BJ (cell line): ENCODE data around the gene RBPJ. TPM values are rescaled to one million over a fixed set of nuclear protein-coding genes. Genes with fewer than 3 reads are reported as not detected.

Experiments
- CTCF ChIA-PET: fragments of 350-600 bp; formaldehyde crosslinking; extraction: SDS; loops from one replicate; lab custom pipeline; 2021; ENCODE audit warnings: antibody characterized with exemption, inconsistent platforms; lab: Yijun Ruan, JAX
- POLR2A ChIA-PET: fragments of 300-600 bp; sonication (Branson Sonifier 250); formaldehyde crosslinking; extraction: SDS; loops from one replicate; lab custom pipeline; 2021; ENCODE audit warnings: antibody characterized with exemption; lab: Charles Lee
- DNase-seq: peaks from one replicate; pipeline ENCODE4 v3.0.0-alpha.2; 2011; ENCODE audit warnings: low read depth
- H3K27me3 ChIP-seq: 2 replicates; pipeline ENCODE4 v1.6.0; 2011; ENCODE audit warnings: low read length; ENCODE audit not compliant: control insufficient read depth, insufficient read depth
- H3K36me3 ChIP-seq: 2 replicates; pipeline ENCODE4 v1.5.1; 2011; ENCODE audit warnings: low read length; ENCODE audit not compliant: control insufficient read depth, insufficient read depth
- H3K4me3 ChIP-seq: 2 replicates; pipeline ENCODE4 v1.5.1; 2011; ENCODE audit warnings: low read depth, mild to moderate bottlenecking, control low read depth, low read length
- CTCF ChIP-seq: IDR thresholded peaks from 2 replicates; pipeline ENCODE4 v1.5.1; 2011; ENCODE audit warnings: low read depth, mild to moderate bottlenecking, control low read depth, inconsistent platforms, low read length, moderate library complexity; ENCODE audit not compliant: insufficient read depth
- polyA plus RNA-seq: library from polyadenylated mRNA; depleted of rRNA; stranded (reverse); fragments of >200 nt; gene quantifications from 2 replicates; pipeline ENCODE4 v1.2.3, GENCODE V29; 2011

Gene RBPJ
- polyA plus RNA-seq, 1 experiment, result 31.6 TPM

GRCh38 chr4:26475716-26476115 lies 154.9 kb downstream of the RBPJ start:
- no peak overlapping the region for H3K4me3 ChIP-seq
- ChIA-PET POLR2A (no interaction called here), CTCF (interaction anchor here (1.8 kb wide), 1 partner anchor 16 kb away, joined by 5 read pairs; no protein-coding TSS in a partner anchor)
- TF ChIP-seq CTCF, result no peak
- no peak for DNase-seq
- no peaks in the 10 kb centered on the region for H3K36me3 ChIP-seq
- H3K27me3 ChIP-seq, result peaks cover 2% of the 10 kb centered on the region; the same call in 1 of the 2 replicates

- Histone ChIP-seq H3K4me3 (no peak overlapping the region), H3K27me3 (no peaks in the 10 kb centered on the region), H3K36me3 (no peaks in the 10 kb centered on the region)
- ChIA-PET CTCF (no interaction called here), POLR2A (no interaction called here)
- TF ChIP-seq CTCF, result no peak
- no peak for DNase-seq
Observed at GRCh38 chr4:26476545-26476944, 155.7 kb downstream of the RBPJ start.

GRCh38 chr4:26478330-26478729 lies 157.5 kb downstream of the RBPJ start:
- no peaks in the 10 kb centered on the region for H3K27me3 ChIP-seq
- POLR2A ChIA-PET, result no interaction called here
- no peak for DNase-seq
- no peak for TF ChIP-seq CTCF
- no peaks in the 10 kb centered on the region for H3K36me3 ChIP-seq
- CTCF ChIA-PET, result interaction anchor here (0.7 to 0.9 kb wide), 2 partner anchors 20 to 695 kb away, joined by 3 to 4 read pairs; no protein-coding TSS in a partner anchor
- H3K4me3 ChIP-seq, result no peak overlapping the region

GRCh38 chr4:26482508-26483462 lies 162.0 kb downstream of the RBPJ start:
- no peak for TF ChIP-seq CTCF
- Histone ChIP-seq H3K36me3 (no peaks in the 10 kb centered on the region), H3K4me3 (no peak overlapping the region), H3K27me3 (no peaks in the 10 kb centered on the region)
- ChIA-PET POLR2A (interaction anchor here (0.6 kb wide), 1 partner anchor 24 kb away, joined by 3 read pairs; no protein-coding TSS in a partner anchor), CTCF (interaction anchor here (1.2 kb wide), 1 partner anchor 25 kb away, joined by 3 read pairs; no protein-coding TSS in a partner anchor)
- no peak for DNase-seq

GRCh38 chr4:26484032-26484515 lies 163.3 kb downstream of the RBPJ start:
- CTCF ChIA-PET, result interaction anchor here (1.2 kb wide), 1 partner anchor 26 kb away, joined by 3 read pairs; no protein-coding TSS in a partner anchor
- DNase-seq, result peak; percentile 51

More at GRCh38 chr4:26484032-26484515, 163.3 kb downstream of the RBPJ start:
- Histone ChIP-seq H3K27me3 (peaks cover 6% of the 10 kb centered on the region), H3K36me3 (no peaks in the 10 kb centered on the region), H3K4me3 (no peak overlapping the region)
- POLR2A ChIA-PET, result no interaction called here
- no peak for TF ChIP-seq CTCF
